Erythroblast (primary cell): ENCODE data around the gene ATP11B.
"Not testable (repeated sequence)": the region's sequence is repeated elsewhere in the genome, so short reads cannot be mapped to it uniquely, and the experiment has no call there.

Experiments used
- GATA1 ChIP-seq: IDR thresholded peaks from 2 replicates; pipeline ENCODE4 v1.6.1; 2011; ENCODE audit warnings: low read depth, mild to moderate bottlenecking, control low read depth, low read length, moderate library complexity
- POLR2A ChIP-seq: IDR thresholded peaks from 2 replicates; pipeline ENCODE4 v1.6.1; 2011; ENCODE audit warnings: mild to moderate bottlenecking, low read length

DNA sequence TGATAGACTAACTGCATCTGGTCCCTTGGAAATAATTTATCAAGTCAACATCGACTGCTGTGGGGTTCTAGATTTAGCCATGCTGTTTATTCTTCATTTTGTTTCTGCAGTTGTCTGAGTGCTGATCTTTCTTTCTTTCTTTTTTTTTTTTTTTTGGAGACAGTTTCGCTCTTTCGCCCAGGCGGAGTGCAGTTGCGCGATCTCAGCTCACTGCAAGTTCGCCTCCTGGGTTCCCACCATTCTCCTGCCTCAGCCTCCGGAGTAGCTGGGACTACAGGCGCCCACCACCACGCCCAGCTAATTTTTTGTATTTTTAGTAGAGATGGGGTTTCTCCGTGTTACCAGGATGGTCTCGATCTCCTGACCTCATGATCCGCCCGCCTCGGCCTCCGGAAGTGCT is 5.8 kb downstream of the ATP11B start:
- not testable (repeated sequence) for TF ChIP-seq POLR2A, GATA1
